GM13976 (cell line): ENCODE measurements around the gene RPP25.

Experiments
- DNase-seq: peaks from one replicate; pipeline ENCODE4 v3.0.0; 2012; ENCODE audit warnings: low spot score
- CTCF ChIP-seq: IDR thresholded peaks from 2 replicates; pipeline ENCODE4 v1.5.1; 2012; ENCODE audit warnings: borderline replicate concordance, mild to moderate bottlenecking; ENCODE audit not compliant: insufficient read depth; ENCODE audit errors: extremely low read depth, missing control alignments, control extremely low read depth
- in situ Hi-C: fragments of 300-500 bp; cut with MboI; formaldehyde crosslinking; loops from one replicate; pipeline ENCODE4 v1.12.0; 2022; ENCODE audit warnings: low sequenced_read_pairs, mixed read lengths, inconsistent platforms; ENCODE audit not compliant: unreplicated experiment

RPP25 gene

GRCh38 chr15:74983725-74984231, 27.2 kb upstream of the RPP25 start:
- in situ Hi-C loops, result no loop called here

GRCh38 chr15:74982183-74982582, 25.6 kb upstream of the RPP25 start:
- in situ Hi-C loops, result no loop called here
- no peak for TF ChIP-seq CTCF
- DNase-seq, result no peak

More at GRCh38 chr15:74983725-74984231, 27.2 kb upstream of the RPP25 start:
- TF ChIP-seq CTCF, result no peak
- no peak for DNase-seq

GRCh38 chr15:74978503-74978902, 21.9 kb upstream of the RPP25 start:
- no peak for DNase-seq
- in situ Hi-C loops, result no loop called here
- TF ChIP-seq CTCF, result no peak

- no peak for DNase-seq
- TF ChIP-seq CTCF, result no peak
- in situ Hi-C loops, result no loop called here
These were observed 21.5 kb upstream of the RPP25 start for GRCh38 chr15:74978077-74978476.

GRCh38 chr15:74977599-74977998, 21.0 kb upstream of the RPP25 start:
- DNase-seq, result no peak
- in situ Hi-C loops, result no loop called here

GRCh38 chr15:74976159-74976558, 19.6 kb upstream of the RPP25 start:
- in situ Hi-C loops, result no loop called here
- no peak for DNase-seq
- peak; percentile 13 for TF ChIP-seq CTCF

More at GRCh38 chr15:74977599-74977998, 21.0 kb upstream of the RPP25 start:
- no peak for TF ChIP-seq CTCF
